Cardiac muscle cell (in vitro differentiated cells and primary cell): ENCODE measurements around the gene DIAPH1. TPM values are rescaled to one million over a fixed set of nuclear protein-coding genes. Genes with fewer than 3 reads are reported as not detected.
A peak's percentile ranks its signal among the peaks of the same experiment; 100 is the strongest.

Experiments used
- DNase-seq, 2 donors: peaks; one replicate each; pipeline versions ENCODE4 v3.0.0 to v3.0.0-alpha.2; 2010 to 2017; ENCODE audit warnings: low read depth in 1 of 2, low spot score in 1 of 2
- H3K27ac ChIP-seq: fragments of 200-600 bp; sonication (generic); 2 replicates; pipeline ENCODE4 v1.5.1; 2016
- H3K27me3 ChIP-seq: fragments of 200-600 bp; sonication (generic); 2 replicates; pipeline ENCODE4 v1.6.0; 2016; ENCODE audit warnings: control low read depth
- H3K36me3 ChIP-seq: fragments of 200-600 bp; sonication (generic); 2 replicates; pipeline ENCODE4 v1.5.1; 2016; ENCODE audit warnings: control low read depth
- H3K4me1 ChIP-seq: fragments of 200-600 bp; sonication (generic); 2 replicates; pipeline ENCODE4 v1.8.1; 2017; ENCODE audit warnings: low read depth, mild to moderate bottlenecking, mixed run types
- H3K4me3 ChIP-seq: fragments of 200-600 bp; sonication (generic); 2 replicates; pipeline ENCODE4 v1.5.1; 2016; ENCODE audit warnings: mild to moderate bottlenecking
- H3K9me3 ChIP-seq: fragments of 200-600 bp; sonication (generic); 2 replicates; pipeline ENCODE4 v1.5.1; 2017; ENCODE audit warnings: low read depth, mild to moderate bottlenecking, control low read depth
- CTCF ChIP-seq: IDR thresholded peaks from 2 replicates; pipeline ENCODE4 v1.5.1; 2012; ENCODE audit warnings: low read depth, mild to moderate bottlenecking, low read length
- polyA plus RNA-seq: library from polyadenylated mRNA; unstranded; fragments of >200 nt; fragmentation: Nextera tagmentation; extraction: Ambion mirVana; gene quantifications from 2 replicates; pipeline ENCODE4 v1.2.1, GENCODE V29; 2016
- total RNA-seq: library from RNA; depleted of rRNA; stranded (reverse); fragments of >200 nt; gene quantifications from 2 replicates; pipeline ENCODE4 v1.2.3, GENCODE V29; 2016

DIAPH1 gene
- total and polyA plus RNA-seq, 2 experiments from 2014 or later: 24.0 to 24.4 TPM

- Histone ChIP-seq H3K9me3 (no peaks in the 10 kb centered on the region), H3K36me3 (no peaks in the 10 kb centered on the region), H3K27me3 (no peaks in the 10 kb centered on the region), H3K4me3 (no peak overlapping the region), H3K4me1 (peaks cover 3% of the 10 kb centered on the region), H3K27ac (no peak overlapping the region)
- DNase-seq: peak in 1 of 2 donors; percentile 57
- TF ChIP-seq CTCF: no peak
Measured at GRCh38 chr5:141517880-141518617, 100.8 kb downstream of the DIAPH1 start.

- no peaks in the 10 kb centered on the region for H3K27me3 ChIP-seq
- no peak overlapping the region for H3K4me3 ChIP-seq
- no peaks in the 10 kb centered on the region for H3K36me3 ChIP-seq
- no peak for DNase-seq
- no peak overlapping the region for H3K27ac ChIP-seq
- TF ChIP-seq CTCF: no peak
- H3K4me1 ChIP-seq: peaks cover 3% of the 10 kb centered on the region
- no peaks in the 10 kb centered on the region for H3K9me3 ChIP-seq
Measured at GRCh38 chr5:141517312-141517711, 101.5 kb downstream of the DIAPH1 start.

- no peak for DNase-seq
- H3K27ac ChIP-seq: no peak overlapping the region
Measured at GRCh38 chr5:141516672-141517025, 102.2 kb downstream of the DIAPH1 start.

GRCh38 chr5:141515946-141516671 lies 102.7 kb downstream of the DIAPH1 start:
- no peak overlapping the region for H3K4me3 ChIP-seq
- peaks cover 3% of the 10 kb centered on the region for H3K4me1 ChIP-seq
- no peak overlapping the region for H3K27ac ChIP-seq
- TF ChIP-seq CTCF: no peak
- DNase-seq: no peak
- H3K36me3 ChIP-seq: no peaks in the 10 kb centered on the region
- H3K27me3 ChIP-seq: no peaks in the 10 kb centered on the region
- H3K9me3 ChIP-seq: no peaks in the 10 kb centered on the region

More at GRCh38 chr5:141516672-141517025, 102.2 kb downstream of the DIAPH1 start:
- Histone ChIP-seq H3K4me1 (peaks cover 3% of the 10 kb centered on the region), H3K27me3 (no peaks in the 10 kb centered on the region), H3K36me3 (no peaks in the 10 kb centered on the region), H3K4me3 (no peak overlapping the region), H3K9me3 (no peaks in the 10 kb centered on the region)
- no peak for TF ChIP-seq CTCF

- Histone ChIP-seq H3K4me3 (no peak overlapping the region), H3K27ac (peak overlapping the region; percentile 76), H3K9me3 (no peaks in the 10 kb centered on the region), H3K4me1 (peaks cover 3% of the 10 kb centered on the region), H3K27me3 (no peaks in the 10 kb centered on the region), H3K36me3 (no peaks in the 10 kb centered on the region)
- TF ChIP-seq CTCF: no peak
- no peak for DNase-seq
Measured at GRCh38 chr5:141515141-141515540, 103.7 kb downstream of the DIAPH1 start.
